Stimulated activated effector memory CD8-positive, alpha-beta T cell treated with anti-CD3 and anti-CD28 coated beads, Interleukin-12 subunit alpha, Interleukin-12 subunit beta, amount 100 ng/mL, for 72 hours (primary cell): ENCODE data around the gene GPR157.
"Not testable (repeated sequence)": the region's sequence is repeated elsewhere in the genome, so short reads cannot be mapped to it uniquely, and the experiment has no call there.

Source experiments
- ATAC-seq: fragments of 150-1000 bp; cut with Tn5 transposase; 2 replicates; pipeline ENCODE4 v1.10.0; 2021
- DNase-seq, 2 donors: peaks; one replicate each; pipeline ENCODE4 v3.0.0; 2021 to 2022; ENCODE audit warnings: low spot score in 2 of 2
- H3K27ac Mint-ChIP-seq: one replicate; pipeline ENCODE4 v1.8.0; 2022; ENCODE audit warnings: mild to moderate bottlenecking, mixed read lengths
- H3K36me3 Mint-ChIP-seq: one replicate; pipeline ENCODE4 v1.8.0; 2022; ENCODE audit warnings: mild to moderate bottlenecking, mixed read lengths
- H3K4me1 Mint-ChIP-seq: one replicate; pipeline ENCODE4 v1.8.0; 2022; ENCODE audit warnings: mixed read lengths
- H3K4me3 Mint-ChIP-seq: one replicate; pipeline ENCODE4 v1.8.0; 2022; ENCODE audit warnings: mild to moderate bottlenecking, mixed read lengths
- H3K9me3 Mint-ChIP-seq: one replicate; pipeline ENCODE4 v1.8.0; 2022; ENCODE audit warnings: mixed read lengths

The GPR157 gene

DNA sequence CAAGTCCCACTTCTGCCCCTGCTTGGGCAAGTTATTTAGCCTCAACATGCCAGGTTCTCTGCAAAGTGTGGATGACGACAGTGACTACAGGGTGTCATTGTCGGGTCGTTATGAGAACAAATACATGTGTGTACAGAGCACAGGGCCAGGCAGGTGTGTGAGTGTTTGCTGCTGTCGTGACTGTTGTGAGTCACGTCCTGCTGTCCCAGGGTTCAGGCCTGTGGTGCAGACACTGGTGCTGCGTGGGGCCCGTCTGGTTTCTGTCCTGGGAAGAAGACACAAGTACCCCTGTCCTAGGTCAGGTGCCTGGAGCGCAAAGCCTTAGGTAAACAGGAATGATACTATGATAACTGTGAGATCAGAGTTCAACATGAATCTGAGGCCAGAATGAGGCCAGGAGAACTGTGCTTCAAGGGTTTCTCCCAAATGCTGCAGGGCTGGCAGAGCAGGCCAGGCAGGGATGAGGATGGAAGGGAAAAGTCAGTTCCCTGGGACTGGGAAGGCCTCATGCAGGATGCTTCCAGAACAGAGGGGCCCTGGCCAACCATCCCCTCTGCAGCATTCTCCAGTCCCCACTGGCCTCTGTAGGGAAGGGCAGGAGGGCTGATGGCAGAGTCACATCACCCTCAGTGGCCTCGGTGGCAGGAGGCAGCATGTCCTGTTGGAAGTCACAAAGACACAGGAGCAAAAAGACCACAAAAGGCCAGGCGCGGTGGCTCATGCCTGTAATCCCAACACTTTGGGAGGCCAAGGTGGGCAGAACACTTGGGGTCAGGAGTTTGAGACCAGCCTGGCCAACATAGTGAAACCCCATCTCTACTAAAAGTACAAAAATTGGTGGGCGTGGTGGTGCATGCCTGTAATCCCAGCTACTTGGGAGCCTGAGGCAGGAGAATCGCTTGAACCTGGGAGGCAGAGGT is 15.7 kb downstream of the GPR157 start:
- Mint-ChIP-seq H3K36me3 (peaks cover 2% of the 10 kb centered on the region), H3K4me1 (peaks cover 36% of the 10 kb centered on the region), H3K9me3 (no peaks in the 10 kb centered on the region), H3K4me3 (no peak overlapping the region), H3K27ac (no peak overlapping the region)
- ATAC-seq (peak; percentile 59), DNase-seq (no peak)

- Mint-ChIP-seq H3K9me3 (no peaks in the 10 kb centered on the region), H3K4me1 (peaks cover 31% of the 10 kb centered on the region), H3K4me3 (no peak overlapping the region), H3K36me3 (peaks cover 5% of the 10 kb centered on the region), H3K27ac (peak overlapping the region; percentile 34)
- ATAC-seq (peak; percentile 75), DNase-seq (no peak)
Measured at GRCh38 chr1:9111957-9112356, 16.9 kb downstream of the GPR157 start.

DNA sequence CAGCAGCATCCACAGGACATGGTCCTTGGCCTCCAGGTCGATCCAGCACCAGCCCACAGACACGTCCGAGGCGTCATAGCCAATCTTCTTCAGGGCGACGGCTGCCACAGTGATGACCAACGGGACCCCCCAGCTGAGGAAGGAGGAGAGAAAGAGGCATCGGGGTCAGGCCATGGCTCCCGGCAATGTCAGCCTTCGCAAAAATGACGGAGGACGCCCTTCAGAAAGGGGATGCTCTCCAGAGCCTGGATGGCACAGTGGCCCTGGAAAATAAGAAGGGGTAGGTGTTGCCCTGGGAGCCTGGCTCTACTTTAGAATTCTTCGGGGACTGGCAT is 17.6 kb downstream of the GPR157 start:
- Mint-ChIP-seq H3K9me3 (no peaks in the 10 kb centered on the region), H3K4me1 (peaks cover 31% of the 10 kb centered on the region), H3K4me3 (no peak overlapping the region), H3K27ac (peak overlapping the region; percentile 34), H3K36me3 (peaks cover 5% of the 10 kb centered on the region)
- DNase-seq = no peak
- ATAC-seq = no peak

- Mint-ChIP-seq H3K27ac (no peak overlapping the region), H3K36me3 (peaks cover 5% of the 10 kb centered on the region), H3K4me3 (no peak overlapping the region), H3K4me1 (peaks cover 31% of the 10 kb centered on the region), H3K9me3 (no peaks in the 10 kb centered on the region)
- peak; percentile 85 to 90 for DNase-seq
- ATAC-seq = peak; percentile 73
Measured at GRCh38 chr1:9110669-9111356, 18.1 kb downstream of the GPR157 start.

DNA sequence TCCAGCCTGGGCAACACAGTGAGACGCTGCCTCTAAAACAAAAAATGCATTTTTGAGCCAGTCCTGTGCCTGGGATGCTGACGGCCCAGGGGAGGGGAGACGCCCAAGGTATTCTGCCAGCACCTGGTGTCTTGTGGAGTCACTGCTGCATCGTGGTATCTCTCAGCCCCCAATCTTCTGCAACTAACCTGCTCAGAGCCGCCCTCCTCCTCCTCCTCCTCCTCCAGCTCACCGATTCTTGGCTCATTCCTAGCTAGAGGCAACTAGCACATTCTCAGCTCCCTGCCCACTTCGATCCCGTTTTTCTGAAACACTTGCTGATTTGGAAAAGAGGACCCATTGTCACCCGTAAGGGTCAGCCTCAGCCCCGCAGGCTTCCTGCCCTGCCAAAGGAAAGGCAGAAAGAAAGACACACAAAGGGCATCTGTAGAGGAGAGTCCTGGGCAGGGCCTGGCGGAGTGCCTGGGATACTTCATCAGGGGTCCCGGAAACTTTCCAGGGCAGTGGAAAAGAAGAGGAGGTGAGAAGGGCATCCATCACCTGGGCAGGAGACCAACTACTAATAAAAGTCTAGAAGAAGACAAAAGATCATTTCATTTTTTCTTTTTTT is 20.7 kb downstream of the GPR157 start:
- peaks cover 5% of the 10 kb centered on the region for H3K36me3 Mint-ChIP-seq
- DNase-seq (no peak), ATAC-seq (no peak)
- H3K27ac Mint-ChIP-seq = no peak overlapping the region
- no peaks in the 10 kb centered on the region for H3K9me3 Mint-ChIP-seq
- H3K4me1 Mint-ChIP-seq = peaks cover 24% of the 10 kb centered on the region
- H3K4me3 Mint-ChIP-seq = no peak overlapping the region

GRCh38 chr1:9107136-9107535 is 21.8 kb downstream of the GPR157 start:
- Mint-ChIP-seq H3K4me3 (no peak overlapping the region), H3K36me3 (peaks cover 13% of the 10 kb centered on the region), H3K27ac (no peak overlapping the region), H3K4me1 (peaks cover 15% of the 10 kb centered on the region), H3K9me3 (no peaks in the 10 kb centered on the region)
- ATAC-seq (no peak), DNase-seq (no peak)

GRCh38 chr1:9106286-9106685 is 22.6 kb downstream of the GPR157 start:
- no peak overlapping the region for H3K27ac Mint-ChIP-seq
- ATAC-seq = no peak
- DNase-seq = no peak
- no peak overlapping the region for H3K4me3 Mint-ChIP-seq
- no peaks in the 10 kb centered on the region for H3K9me3 Mint-ChIP-seq
- H3K36me3 Mint-ChIP-seq = peaks cover 16% of the 10 kb centered on the region
- peaks cover 7% of the 10 kb centered on the region for H3K4me1 Mint-ChIP-seq

GRCh38 chr1:9105336-9105867 is 23.5 kb downstream of the GPR157 start:
- no peak overlapping the region for H3K4me3 Mint-ChIP-seq
- no peak overlapping the region for H3K27ac Mint-ChIP-seq
- peak; percentile 25 for ATAC-seq
- no peaks in the 10 kb centered on the region for H3K9me3 Mint-ChIP-seq
- peaks cover 16% of the 10 kb centered on the region for H3K36me3 Mint-ChIP-seq
- DNase-seq = no peak
- no peaks in the 10 kb centered on the region for H3K4me1 Mint-ChIP-seq

- Mint-ChIP-seq H3K4me1 (no peaks in the 10 kb centered on the region), H3K4me3 (no peak overlapping the region), H3K27ac (no peak overlapping the region), H3K36me3 (peaks cover 11% of the 10 kb centered on the region), H3K9me3 (no peaks in the 10 kb centered on the region)
- ATAC-seq = peak; percentile 43
- no peak for DNase-seq
Measured at GRCh38 chr1:9101510-9102146, 27.3 kb downstream of the GPR157 start.

DNA sequence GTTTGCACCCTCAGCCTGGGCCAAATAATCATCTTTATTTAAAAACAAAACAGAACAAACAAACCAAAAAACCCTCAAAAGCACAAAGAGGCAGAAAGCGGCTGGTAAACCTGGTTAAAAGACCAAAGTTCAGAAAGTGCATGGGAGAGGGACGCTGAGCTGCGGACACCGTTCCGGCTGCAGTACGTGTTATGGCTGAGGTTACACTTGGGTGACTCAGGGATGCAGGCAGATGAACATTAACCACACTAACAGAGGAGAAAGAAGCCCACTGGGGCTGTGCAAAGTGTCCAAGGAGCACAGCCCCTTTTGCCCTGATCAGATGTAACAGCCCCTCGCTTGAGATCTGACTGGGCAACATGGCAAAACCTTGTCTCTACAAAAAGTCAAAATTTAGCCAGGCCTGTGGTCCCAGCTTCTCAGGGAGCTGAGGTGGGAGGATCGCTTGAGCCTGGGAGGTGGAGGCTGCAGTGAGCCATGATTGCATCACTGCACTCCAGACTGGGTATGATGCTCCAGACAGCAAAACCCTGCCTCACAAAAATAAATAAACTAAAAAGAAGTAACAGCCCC is 28.3 kb downstream of the GPR157 start:
- Mint-ChIP-seq H3K4me1 (no peaks in the 10 kb centered on the region), H3K9me3 (no peaks in the 10 kb centered on the region), H3K4me3 (no peak overlapping the region), H3K36me3 (peaks cover 11% of the 10 kb centered on the region), H3K27ac (no peak overlapping the region)
- DNase-seq (no peak), ATAC-seq (no peak)

GRCh38 chr1:9099555-9099954 is 29.3 kb downstream of the GPR157 start:
- Mint-ChIP-seq H3K4me1 (no peaks in the 10 kb centered on the region), H3K27ac (no peak overlapping the region), H3K36me3 (peaks cover 11% of the 10 kb centered on the region), H3K9me3 (no peaks in the 10 kb centered on the region), H3K4me3 (no peak overlapping the region)
- ATAC-seq (no peak), DNase-seq (no peak)

DNA sequence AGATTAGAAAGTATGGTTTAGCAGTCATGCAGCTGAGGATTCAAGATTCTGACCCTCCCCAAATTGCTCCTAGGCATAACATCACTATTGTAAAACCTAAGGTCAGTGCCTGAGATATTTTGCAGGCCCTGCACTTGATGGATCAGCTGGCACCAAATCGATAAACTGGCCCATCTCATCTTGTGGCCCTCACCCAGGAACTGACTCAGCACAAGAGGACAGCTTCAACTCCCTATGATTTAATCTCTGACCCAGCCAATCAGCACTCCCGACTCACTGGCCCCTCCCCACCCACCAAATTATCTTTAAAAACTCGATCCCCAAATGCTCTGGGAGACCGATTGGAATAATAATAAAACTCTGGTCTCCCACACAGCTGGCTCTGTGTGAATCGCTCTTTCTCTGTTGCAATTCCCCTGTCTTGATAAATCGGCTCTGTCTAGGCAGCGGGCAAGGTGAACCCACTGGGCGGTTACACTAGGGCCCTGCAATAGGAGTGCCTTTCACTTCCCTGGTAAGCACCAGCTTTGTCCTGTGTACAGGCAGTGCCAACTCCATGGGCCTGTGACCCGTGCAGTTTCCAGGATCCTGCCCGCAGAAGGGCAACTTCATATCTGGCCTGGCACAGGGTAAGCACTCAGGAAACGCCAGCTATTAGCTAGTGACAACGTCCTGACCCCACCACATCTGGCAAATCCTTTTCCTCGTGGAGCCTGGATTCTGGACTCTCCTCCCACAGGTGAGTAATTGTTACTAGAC is 30.8 kb downstream of the GPR157 start:
- ATAC-seq = no peak
- no peak for DNase-seq
- Mint-ChIP-seq H3K4me3 (no peak overlapping the region), H3K27ac (no peak overlapping the region), H3K36me3 (peaks cover 11% of the 10 kb centered on the region), H3K9me3 (no peaks in the 10 kb centered on the region), H3K4me1 (no peaks in the 10 kb centered on the region)

- H3K4me3 Mint-ChIP-seq = no peak overlapping the region
- no peaks in the 10 kb centered on the region for H3K36me3 Mint-ChIP-seq
- H3K4me1 Mint-ChIP-seq = no peaks in the 10 kb centered on the region
- DNase-seq = no peak
- H3K27ac Mint-ChIP-seq = no peak overlapping the region
- no peak for ATAC-seq
- no peaks in the 10 kb centered on the region for H3K9me3 Mint-ChIP-seq
Measured at GRCh38 chr1:9095818-9096217, 33.1 kb downstream of the GPR157 start.

DNA sequence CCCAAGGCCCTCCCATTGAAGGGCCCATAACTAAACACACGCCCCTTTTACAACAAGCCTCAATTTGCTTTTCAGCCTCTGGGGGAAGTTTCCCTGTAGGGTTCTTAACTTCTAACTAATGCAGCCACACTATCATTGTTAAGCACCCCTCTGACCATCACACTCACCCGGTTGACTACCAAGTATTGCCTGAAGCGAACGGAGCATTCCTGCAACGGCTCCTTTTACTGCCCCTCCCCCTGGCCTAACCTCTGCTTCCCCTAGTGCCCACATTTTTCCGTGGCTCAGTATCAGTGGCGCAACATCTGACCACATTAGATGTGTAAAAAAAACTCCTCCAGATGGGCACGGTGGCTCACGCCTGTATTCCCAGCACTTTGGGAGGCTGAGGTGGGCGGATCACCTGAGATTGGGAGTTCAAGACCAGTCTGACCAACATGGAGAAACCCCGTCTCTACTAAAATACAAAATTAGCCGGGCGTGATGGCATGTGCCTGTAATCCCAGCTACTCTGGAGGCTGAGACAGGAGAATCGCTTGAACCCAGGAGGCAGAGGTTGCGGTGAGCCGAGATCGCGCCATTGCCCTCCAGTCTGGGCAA is 34.8 kb downstream of the GPR157 start:
- not testable (repeated sequence) for ATAC-seq

More for the DNA sequence above, 34.8 kb downstream of the GPR157 start:
- not testable (repeated sequence) for DNase-seq, H3K4me1 Mint-ChIP-seq, H3K9me3 Mint-ChIP-seq, H3K4me3 Mint-ChIP-seq, H3K27ac Mint-ChIP-seq, H3K36me3 Mint-ChIP-seq
